Embryonic facial prominence (tissue), 1 donor: ENCODE results near the gene HOXC12.

Experiments used
- DNase-seq: peaks from one replicate; pipeline ENCODE4 v3.0.0-alpha.2; 2016; ENCODE audit errors: extremely low spot score

Gene HOXC12

GRCh38 chr12:53940443-53941014 is 14.2 kb upstream of the HOXC12 start:
- no peak for DNase-seq

- DNase-seq: no peak
Measured at GRCh38 chr12:53941187-53941586, 13.5 kb upstream of the HOXC12 start.

GRCh38 chr12:53941750-53942149 is 13.0 kb upstream of the HOXC12 start:
- no peak for DNase-seq

- no peak for DNase-seq
Measured at GRCh38 chr12:53942467-53942997, 12.2 kb upstream of the HOXC12 start.

- DNase-seq: no peak
Measured at GRCh38 chr12:53944209-53944608, 10.5 kb upstream of the HOXC12 start.

GRCh38 chr12:53944907-53945847 is 9.5 kb upstream of the HOXC12 start:
- no peak for DNase-seq

GRCh38 chr12:53947743-53948142 is 7.0 kb upstream of the HOXC12 start:
- DNase-seq: no peak

GRCh38 chr12:53948650-53949593 is 5.8 kb upstream of the HOXC12 start:
- no peak for DNase-seq

GRCh38 chr12:53949631-53950436 is 4.9 kb upstream of the HOXC12 start:
- no peak for DNase-seq

- DNase-seq: no peak
Measured at GRCh38 chr12:53950437-53950773, 4.3 kb upstream of the HOXC12 start.

GRCh38 chr12:53950789-53951576 is 3.7 kb upstream of the HOXC12 start:
- DNase-seq: no peak

GRCh38 chr12:53951577-53952334 is 2.9 kb upstream of the HOXC12 start:
- DNase-seq: no peak

GRCh38 chr12:53952335-53952694 is 2.4 kb upstream of the HOXC12 start:
- no peak for DNase-seq

GRCh38 chr12:53952871-53953734 is 1.6 kb upstream of the HOXC12 start:
- DNase-seq: no peak

GRCh38 chr12:53953831-53954693 is 641 bp upstream of the HOXC12 start:
- DNase-seq: no peak

- no peak for DNase-seq
Measured at GRCh38 chr12:53955036-53955775, 503 bp downstream of the HOXC12 start.

- DNase-seq: no peak
Measured at GRCh38 chr12:53955776-53956250, 1.1 kb downstream of the HOXC12 start.
